Hematopoietic multipotent progenitor cell treated with erythropoietin and hydrocortisone succinate and interleukin-3 and kit ligand, for 6 days (in vitro differentiated cells): Measurements from ENCODE around the gene SLC6A11.

Source experiments
- DNase-seq: peaks from one replicate; pipeline ENCODE4 v3.0.0-alpha.2; 2015

SLC6A11 gene

DNA sequence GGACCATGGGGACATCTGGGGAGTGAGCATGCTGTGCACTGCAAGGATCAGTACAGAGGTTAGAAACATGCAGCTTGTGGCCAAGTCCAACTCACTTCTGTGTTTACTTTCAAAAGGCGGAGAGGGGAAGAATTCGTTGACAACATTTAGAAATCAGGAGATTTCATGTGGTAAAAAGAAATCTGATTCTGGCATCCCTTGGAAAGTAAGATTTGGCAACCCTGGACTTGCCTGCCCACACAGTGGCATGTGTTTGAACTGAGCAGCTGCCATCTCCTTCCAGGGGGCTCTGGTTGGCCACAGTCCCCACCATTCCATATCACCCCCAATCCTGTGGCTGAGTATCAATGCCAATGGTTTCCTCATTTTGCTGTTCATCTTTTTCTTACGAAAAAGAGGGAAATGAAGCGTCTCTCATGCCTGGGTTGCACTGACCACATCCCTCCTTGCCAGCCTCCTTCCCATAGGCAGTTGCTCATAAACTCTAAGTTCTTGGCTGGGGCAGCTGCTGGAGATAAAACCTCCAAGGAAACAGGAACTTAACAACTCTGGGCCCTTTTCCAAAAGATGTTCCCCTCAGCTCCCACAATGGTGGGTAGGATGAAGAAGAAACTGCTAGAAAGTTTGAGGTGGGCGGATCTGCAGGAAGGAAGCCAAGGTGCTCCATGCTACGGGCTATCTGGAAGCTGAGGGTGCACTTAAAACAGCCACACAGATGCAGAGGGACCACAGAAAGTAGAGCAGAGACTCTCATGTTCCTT, 29.2 kb downstream of the SLC6A11 start:
- peak; percentile 2 for DNase-seq

DNA sequence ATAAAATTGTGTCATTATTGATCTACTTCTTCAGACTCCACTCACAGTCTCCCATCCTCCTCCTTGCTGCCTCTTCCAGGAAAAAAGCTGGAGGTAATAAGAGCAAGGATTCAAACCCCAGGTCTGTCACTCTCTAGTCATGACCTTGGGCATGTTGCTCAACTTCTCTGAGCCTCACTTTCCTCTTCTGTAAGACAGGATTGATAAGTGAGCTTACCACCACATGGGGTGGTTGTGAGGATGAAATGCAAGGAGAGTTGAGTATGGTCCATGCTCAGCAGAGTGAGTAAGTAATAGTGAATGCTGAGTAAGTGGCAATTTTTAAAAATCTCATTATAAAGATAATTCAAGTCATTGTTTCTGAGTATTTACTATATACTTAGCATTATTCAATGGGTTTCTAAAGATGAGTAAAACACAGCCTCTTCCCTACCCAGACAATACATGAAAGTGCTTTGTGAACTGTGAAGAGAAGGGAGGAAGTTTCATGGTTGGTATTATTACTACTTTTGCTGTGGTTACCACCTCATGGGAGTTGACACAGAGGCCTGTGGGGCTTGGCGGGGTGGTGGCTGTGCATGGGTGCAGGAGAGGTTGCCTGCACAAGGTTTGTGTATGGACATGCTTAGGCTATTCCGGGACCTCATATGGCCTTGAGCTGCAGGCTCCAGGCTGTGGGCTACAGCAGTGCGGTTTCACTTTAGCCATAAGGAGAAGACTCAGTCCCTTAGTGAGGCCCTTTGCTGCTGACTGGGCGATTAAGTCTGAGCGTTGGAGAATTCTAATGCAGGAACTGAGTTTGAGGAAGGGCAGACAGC, 30.0 kb downstream of the SLC6A11 start:
- DNase-seq = no peak

DNA sequence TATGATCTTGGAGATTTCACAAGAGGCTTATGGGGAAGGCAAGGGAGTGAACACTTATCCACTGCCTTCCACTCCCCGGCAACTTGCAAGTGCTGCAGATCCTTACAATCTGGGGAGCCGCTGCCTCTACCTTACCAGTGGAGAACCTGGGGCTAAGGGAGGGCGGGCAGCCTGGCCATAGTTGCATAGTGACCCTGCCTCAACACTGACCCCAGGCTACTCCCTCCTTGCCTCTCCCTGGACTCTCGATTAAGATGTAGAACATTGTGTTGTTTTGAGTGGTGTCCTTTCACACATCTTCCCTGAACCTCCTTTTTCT, 30.6 kb downstream of the SLC6A11 start:
- DNase-seq = peak; percentile 19

DNA sequence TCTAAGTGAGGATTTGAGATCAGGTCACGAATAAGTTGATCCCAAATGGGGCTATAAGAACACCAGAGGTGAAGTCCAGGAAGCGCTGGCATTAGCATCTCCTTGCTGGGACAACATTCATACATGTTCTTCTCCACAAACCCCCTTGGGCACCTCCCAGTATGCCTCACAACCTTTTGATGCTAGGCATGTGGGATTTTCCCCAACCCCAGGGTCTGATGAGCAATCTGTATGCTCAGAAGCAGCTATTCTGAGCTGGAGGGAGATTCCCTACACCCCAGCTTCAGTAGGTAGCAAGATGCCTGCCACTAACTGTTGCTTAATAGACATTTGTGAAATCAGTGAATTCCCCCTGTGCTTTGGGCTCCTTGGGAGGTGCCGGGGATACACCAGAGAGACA, 32.2 kb downstream of the SLC6A11 start:
- DNase-seq = no peak

DNA sequence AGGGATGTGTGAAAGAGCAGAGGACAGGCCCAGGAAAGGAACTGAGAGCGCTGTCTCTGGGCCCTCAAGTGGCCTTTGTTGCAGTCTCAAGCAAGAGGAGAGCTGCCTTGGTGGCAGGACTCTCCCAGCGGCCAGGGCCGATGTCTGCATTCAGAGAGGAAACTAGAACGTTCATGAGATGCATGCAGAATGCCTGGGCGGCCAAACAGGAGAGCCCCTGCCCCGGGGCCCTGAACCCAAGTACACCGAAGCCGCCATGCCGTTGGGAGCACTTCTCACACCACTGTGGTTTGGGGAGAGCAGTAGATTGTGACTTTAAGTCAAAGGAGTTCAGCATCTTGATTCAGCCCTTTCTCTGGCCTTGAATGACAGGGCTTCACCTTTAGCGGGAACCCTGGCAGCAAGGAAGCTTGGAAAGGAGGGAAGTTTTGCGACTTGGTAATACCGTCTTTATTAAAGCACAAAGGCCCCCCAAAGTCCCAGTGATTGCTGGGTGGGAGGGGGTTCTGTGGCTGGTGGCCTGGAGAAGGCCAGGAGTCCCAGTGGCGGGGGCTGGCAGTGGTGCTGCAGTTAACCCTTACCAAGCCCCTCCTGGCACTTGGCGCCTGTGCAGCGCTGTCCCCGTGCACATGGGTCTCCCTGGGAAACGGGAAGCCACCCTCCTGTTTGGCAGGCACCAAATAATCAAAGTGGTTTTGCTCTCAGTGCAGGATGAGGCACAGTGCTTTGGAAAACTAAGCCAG, 36.2 kb downstream of the SLC6A11 start:
- DNase-seq = no peak

DNA sequence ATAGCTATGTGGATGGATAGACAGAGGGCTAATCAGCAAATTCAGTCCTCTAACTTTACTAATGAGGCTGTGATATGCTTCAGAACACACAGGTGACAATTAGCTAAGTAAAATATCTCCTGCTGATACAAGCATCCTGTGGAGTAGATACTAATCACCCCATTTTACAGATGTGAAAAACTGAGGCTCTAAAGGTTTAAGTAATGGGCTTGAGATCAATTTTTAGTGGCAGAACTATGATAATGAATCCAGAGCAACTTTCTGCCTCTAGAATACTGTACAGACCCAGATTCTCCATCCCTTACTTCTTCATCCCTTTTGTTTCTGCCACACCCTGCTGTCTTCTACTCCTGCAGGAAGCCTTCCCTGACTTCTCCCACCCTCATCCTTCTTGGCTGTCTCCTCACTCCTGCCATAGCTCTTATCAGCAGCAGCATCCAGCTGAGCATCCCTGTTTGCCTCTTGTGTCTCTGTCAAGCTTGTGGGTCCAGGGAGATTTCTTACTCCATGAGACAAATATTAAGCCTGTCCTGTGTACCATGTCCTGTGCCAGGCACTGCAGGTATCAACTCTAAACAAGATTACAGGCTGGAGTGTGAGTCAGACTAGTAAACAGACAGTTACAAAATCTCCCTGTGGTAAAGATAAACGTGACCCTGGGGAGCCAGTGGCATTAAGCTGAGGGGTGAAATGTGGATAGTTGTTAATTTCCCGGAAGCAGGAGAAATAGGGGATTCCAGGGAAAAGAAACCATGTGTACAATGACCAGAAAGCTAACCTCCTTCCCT, 39.2 kb downstream of the SLC6A11 start:
- DNase-seq = no peak

DNA sequence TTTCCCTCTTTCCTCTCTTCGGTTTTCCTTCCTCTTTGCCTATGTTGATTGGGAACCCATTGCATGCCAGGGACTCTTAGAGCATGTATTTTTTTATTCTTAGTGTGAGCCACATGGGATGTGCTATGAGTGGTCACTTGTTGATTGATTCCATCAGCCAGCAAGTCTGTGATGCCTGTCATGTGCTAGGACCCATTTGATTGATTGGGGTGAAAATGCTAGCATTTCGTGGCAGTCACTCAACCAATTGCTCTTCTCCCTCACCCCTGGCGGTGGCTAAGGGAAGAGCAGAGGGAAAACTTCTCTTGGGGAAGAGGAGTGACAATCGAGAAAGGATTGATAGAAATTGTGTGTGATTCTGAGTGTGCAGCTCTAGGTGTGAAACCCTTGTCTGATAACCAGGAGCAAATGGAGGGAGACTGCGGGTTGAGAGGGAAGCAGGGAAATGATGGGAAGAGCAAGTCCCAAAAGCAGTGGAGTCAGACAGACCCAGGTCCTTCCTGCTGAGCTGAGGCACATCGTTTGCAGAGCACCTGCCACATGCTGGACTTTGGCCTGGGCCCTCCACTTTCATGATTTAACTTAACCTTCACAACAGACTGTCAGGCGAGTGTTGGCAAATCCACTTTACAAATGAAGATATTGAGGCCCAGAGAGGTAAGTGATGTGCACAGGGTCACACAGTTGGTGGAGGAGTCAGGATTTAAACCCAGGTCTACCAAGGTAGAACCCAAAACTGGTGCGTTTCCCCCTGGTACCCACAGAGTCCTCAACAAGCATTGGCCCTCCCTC, 40.0 kb downstream of the SLC6A11 start:
- DNase-seq = no peak

DNA sequence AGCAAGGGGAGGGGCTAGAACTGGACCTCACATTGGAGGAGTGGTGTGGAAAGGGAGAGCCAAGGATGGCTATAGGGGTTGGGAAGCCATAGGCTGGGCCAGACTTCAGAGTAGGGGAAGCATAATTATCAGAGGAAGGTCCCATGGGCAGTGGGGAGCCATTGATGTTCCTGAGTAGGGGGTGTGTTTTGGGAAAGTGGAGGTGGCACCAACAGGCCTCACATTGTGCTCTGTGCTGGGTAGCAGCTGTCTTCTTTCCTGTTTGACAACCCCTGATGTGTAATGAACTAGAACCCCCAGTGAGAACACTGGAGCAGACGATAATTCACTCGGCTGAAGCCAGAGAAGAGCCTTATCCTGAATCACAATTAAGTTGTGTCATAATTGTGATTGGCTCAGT, 41.2 kb downstream of the SLC6A11 start:
- DNase-seq = no peak

DNA sequence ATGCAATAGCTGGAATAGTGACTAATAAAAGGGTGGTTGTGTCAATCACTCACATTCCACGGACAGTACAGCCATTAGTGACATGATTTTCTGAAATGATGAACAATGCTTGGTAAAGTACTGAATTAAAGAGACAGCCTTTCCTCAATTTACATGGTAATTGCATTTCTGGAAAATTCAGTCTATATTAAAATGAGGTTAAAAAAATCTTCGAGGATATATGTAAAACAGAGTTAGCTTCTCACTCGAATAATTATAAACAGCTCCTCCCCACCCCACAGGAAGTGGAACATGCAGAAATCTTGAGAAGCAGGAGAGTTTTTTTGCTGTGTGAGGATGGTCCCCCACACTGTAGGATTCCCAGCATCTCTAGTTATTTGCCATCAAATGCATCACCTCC, 42.1 kb downstream of the SLC6A11 start:
- DNase-seq = no peak

DNA sequence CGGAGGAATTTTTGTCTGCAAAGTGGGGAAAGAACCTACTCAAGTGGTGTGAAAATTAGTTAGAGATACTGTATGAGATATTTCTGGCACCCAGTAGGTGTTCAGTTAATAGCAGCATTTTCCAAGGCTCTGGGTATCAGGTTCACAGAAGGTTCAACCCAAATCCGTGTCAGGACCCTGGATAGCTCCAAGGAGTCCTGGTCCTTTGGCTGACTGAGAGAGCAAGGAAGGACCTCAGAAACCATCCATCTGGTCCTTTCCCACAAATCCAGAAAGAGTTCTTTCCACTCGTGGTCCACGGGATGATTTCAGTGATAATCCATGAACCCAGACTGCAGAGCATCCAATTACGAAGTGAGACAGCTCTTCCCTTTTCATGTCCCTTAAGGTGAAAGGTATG, 51.4 kb downstream of the SLC6A11 start:
- peak; percentile 60 for DNase-seq

DNA sequence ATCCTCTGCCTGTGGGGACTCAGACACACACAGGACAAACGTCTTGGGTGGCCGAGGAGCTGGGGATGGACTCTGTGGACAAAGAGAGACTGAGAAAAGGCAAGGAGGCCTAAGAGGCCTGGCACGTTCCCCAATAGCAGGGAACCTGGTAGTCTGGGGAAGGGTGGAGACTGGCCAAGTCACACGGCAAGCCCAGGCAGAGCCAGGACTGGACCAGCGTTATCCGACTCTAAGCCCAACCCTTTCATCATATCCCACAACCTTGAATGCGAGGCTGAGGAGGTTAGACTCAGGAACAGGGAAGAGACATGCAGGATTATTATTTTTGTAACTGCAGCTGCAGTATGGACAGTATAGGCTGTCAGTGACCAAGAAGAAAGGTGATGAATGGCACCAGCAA, 53.4 kb downstream of the SLC6A11 start:
- DNase-seq = no peak

DNA sequence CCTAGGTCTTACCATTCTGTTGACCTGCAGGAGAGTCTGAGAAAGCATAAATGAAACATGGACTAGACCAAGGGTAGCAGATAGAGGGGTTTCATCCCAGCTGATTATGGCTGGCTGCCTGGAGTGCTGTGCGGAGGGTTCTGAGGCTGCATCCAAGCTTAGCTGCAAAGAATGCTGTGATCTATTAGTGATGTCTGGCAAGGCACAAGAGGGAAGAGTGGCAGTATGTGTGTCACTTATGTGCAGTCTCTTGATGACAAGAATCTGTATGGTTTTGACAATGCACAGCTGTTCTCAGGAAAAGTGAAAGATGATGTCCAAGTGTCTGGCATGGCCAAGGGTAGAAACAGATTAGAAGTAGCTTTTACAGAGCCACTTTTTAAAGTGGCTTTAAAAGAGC, 54.3 kb downstream of the SLC6A11 start:
- no peak for DNase-seq

DNA sequence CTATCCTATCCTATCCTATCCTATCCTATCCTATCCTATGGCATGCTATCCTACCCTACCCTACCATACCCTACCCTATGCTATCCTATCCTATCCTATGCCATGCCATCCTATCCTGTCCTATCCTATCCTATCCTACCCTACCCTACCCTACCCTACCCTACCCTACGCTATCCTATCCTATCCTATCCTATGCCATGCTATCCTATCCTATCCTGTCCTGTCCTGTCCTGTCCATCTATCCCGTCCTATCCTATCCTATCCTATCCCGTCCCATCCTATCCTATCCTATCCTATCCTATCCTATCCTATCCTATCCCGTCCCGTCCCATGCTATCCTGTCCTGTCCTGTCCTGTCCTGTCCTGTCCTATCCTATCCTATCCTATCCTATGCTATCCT, 57.4 kb downstream of the SLC6A11 start:
- no peak for DNase-seq

DNA sequence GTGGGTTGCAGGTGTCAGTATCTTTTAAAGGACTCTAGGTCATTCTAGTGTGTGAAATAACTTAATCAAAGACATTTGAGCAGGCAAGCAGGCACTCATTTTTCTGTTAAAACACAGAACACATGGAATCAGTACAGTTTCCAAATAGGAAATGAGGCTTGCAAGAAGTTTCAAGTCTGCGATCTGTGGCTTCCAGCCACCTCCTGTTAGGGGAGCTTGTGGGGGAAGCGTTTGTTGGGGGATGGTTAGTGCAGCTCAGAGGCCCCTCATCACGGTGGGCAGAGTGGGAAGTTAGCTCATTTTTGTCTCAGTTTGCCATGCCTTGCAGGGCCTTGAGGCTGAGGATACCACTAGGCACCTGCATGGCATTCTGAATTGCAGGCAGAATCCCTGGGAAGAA, 59.9 kb downstream of the SLC6A11 start:
- peak; percentile 40 for DNase-seq

DNA sequence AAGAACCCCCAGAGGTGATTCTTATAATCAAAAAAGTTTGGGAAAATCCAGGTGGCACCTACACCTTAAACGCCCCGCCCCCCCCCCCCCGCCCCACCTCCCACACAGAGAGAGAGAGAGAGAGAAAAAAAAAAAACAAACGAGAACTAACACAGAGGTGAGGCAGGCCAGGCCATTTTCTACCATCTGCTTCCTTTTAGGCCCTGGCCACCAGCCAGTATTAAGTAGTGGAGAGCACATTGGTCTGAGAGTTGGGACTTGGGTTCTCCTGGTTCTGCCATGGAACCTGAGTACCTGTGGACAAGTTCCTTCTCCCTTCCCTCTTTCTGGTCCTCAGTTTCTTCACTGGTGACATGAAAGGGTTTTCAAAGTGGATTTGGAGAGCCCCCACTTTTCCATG, 60.6 kb downstream of the SLC6A11 start:
- DNase-seq = peak; percentile 28

DNA sequence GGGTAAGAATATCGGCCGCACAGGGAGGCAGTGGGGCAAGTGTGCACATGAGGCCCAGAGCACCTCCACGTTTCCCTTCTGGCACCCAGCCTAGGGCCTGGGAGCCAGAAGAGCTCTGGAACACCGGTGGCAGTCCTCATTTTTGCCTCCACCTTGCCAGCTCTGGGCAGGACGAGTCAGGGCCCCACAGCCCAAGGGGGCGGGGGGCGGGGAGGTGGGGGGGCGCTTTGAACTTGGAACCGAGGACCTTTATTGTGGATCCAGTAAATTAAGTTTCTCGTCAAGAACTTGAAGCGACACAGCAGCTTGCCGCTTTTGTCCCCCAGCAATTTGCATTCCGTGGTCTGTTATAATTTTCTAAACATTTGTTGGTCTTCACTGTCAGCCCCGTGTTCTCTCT, 66.8 kb downstream of the SLC6A11 start:
- DNase-seq = no peak

DNA sequence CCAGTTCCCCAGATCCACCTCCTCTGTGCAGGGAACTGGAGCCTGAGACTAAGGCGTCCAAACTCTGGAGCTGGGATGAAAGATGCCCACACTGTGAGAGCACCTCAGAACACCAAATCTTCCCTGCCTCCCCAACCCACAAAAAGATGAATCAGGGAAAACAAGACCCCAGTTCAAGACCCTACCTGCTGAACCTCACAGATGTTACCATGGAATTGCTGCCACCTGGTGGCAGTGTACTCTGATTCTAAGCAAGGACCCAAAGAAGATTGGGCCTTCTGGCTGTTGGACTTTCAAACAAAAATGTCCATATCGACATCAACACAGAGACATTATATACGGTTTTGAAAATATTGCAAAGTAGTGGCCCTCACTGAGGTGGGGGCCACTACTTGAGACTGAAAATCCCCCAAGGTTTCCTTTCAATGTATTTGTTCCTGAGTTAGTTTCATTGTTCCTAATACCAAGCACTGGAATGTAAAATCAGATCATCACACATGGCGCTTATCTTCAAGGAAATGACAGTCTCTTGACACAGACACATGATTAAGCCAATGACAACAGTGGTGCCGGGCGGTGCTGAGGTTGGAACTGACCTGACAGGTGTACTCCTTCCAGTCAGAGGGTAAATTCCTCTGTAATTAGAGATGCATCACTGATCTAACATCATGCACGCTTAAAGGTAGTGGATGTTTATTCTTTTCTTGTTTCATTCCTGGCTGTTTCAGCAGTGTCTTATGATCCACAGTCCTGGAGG, 67.6 kb downstream of the SLC6A11 start:
- DNase-seq = peak; percentile 41

DNA sequence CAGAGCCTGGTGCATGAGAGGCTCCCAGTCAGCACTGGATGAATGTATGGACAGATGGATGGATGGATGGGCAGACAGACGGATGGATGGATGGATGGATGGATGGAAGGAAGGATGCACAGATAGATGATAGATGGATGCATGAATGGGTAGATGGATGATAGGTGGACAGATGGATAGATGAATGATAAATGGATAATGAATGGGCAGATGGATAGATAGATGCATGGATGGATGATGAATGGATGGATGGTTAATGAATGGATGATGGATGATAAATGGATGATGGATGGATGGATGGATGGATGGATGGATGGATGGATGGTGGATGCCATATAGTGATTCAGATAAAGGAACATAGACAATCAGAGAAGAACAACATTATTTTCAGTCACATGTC, 71.0 kb downstream of the SLC6A11 start:
- no peak for DNase-seq

DNA sequence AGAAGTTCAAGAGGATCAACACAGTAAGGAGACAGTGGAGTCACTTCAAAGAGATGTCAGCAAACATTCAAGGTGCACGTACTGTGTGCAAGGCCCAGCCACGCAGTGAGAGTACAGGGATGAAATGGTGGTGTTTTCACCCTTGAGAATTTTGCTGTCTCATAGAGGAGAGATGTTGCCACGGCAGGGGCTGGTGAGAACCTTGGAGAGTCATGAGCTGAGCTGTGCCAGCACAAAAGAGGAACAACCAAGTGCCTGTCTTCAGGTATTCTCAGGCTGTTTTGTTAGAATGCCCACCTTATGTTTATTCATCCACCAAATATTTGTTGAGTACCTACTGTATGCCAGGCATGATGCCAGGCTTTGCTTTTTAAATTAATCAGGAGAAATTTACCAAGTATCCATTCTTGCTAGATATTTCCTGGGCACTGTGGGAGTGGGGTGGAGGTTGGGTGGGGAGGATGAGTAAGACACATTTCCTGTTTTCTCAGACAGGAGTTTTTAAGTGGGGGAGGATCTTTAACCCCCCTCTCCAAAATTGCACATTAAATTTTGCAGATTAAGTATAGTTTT, 72.6 kb downstream of the SLC6A11 start:
- peak; percentile 12 for DNase-seq

DNA sequence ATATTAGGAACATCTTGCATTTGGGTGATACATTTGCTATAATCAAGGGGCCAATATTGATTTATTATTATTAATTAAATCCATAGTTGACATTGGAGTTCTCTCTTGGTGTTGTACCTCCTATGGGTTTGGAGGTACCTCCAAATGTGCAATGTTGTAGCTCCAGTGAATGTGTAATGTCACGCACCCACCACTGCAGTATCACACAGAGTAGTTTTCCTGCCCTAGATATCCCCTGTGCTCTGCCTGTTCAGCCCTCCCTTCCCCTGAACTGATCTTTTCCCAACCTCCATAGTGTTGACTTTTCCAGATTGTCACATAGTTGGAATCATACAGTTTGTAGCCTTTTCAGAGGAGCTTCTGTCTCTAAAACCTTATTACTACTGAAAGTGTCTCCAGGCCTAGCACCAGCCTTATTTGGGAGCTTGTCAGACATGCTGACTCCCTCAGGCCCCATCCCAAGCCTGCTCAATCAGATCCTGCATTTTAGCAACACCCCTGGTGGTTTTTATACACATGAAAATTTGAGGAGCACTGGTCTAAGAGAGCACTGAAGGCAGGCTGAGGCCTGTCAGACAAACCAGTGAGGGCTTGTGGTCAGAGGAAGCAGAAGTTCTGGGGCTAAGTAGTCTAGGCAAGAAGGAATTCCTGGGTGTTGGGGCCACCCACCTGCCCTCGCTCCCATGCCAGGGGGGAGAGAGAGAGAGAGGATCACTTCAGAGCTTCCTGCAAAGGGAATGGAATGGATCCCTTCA, 73.4 kb downstream of the SLC6A11 start:
- no peak for DNase-seq
